Measurements from ENCODE around the gene MOB4.

DNA sequence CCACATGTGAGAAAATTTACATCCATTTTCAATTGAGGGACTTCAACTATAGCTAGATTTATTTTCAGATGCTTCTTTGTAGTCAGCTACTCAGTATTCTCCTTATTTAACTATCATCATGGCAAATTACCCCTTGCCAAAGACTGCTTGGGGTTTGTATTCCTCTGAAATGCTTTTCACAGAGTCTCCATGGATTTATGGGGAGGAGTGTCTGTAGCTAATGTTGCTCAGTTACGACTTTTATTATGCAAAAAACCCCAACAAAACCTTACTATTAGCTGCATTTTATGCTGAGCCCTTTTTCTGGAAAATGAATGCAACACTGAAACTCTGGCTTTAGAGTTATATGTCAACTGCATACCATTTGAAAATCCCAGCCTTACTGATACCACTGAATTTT is 80.9 kb downstream of the MOB4 start:
- TF ChIP-seq STAT1 (IDR thresholded peaks at IDR 0.05; ENCODE audit: unreplicated experiment) (no peak), CREB1 (CRISPR knock-in tag; IDR thresholded peaks at IDR 0.05; ENCODE audit: low read depth) (no peak), POLR2AphosphoS5 (IDR thresholded peaks at IDR 0.05; ENCODE audit: low read depth) (no peak), ZNF331 (CRISPR knock-in tag; IDR thresholded peaks at IDR 0.05; ENCODE audit: low read depth) (no peak), EZH2 (IDR thresholded peaks at IDR 0.05; ENCODE audit: low read depth, unreplicated experiment) (no peak), EZH2phosphoT487 (IDR thresholded peaks at IDR 0.05; ENCODE audit: unreplicated experiment) (no peak), NANOG (IDR thresholded peaks at IDR 0.05; ENCODE audit: borderline replicate concordance) (no peak), JUNB (IDR thresholded peaks at IDR 0.05; ENCODE audit: unreplicated experiment) (no peak)
- TF ChIP-seq, protein P1, sequence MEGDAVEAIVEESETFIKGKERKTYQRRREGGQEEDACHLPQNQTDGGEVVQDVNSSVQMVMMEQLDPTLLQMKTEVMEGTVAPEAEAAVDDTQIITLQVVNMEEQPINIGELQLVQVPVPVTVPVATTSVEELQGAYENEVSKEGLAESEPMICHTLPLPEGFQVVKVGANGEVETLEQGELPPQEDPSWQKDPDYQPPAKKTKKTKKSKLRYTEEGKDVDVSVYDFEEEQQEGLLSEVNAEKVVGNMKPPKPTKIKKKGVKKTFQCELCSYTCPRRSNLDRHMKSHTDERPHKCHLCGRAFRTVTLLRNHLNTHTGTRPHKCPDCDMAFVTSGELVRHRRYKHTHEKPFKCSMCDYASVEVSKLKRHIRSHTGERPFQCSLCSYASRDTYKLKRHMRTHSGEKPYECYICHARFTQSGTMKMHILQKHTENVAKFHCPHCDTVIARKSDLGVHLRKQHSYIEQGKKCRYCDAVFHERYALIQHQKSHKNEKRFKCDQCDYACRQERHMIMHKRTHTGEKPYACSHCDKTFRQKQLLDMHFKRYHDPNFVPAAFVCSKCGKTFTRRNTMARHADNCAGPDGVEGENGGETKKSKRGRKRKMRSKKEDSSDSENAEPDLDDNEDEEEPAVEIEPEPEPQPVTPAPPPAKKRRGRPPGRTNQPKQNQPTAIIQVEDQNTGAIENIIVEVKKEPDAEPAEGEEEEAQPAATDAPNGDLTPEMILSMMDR (conservative IDR thresholded peaks at IDR 0.05; ENCODE audit: low read depth in 2 of 2) = no peak
- TF ChIP-seq, protein P2, sequence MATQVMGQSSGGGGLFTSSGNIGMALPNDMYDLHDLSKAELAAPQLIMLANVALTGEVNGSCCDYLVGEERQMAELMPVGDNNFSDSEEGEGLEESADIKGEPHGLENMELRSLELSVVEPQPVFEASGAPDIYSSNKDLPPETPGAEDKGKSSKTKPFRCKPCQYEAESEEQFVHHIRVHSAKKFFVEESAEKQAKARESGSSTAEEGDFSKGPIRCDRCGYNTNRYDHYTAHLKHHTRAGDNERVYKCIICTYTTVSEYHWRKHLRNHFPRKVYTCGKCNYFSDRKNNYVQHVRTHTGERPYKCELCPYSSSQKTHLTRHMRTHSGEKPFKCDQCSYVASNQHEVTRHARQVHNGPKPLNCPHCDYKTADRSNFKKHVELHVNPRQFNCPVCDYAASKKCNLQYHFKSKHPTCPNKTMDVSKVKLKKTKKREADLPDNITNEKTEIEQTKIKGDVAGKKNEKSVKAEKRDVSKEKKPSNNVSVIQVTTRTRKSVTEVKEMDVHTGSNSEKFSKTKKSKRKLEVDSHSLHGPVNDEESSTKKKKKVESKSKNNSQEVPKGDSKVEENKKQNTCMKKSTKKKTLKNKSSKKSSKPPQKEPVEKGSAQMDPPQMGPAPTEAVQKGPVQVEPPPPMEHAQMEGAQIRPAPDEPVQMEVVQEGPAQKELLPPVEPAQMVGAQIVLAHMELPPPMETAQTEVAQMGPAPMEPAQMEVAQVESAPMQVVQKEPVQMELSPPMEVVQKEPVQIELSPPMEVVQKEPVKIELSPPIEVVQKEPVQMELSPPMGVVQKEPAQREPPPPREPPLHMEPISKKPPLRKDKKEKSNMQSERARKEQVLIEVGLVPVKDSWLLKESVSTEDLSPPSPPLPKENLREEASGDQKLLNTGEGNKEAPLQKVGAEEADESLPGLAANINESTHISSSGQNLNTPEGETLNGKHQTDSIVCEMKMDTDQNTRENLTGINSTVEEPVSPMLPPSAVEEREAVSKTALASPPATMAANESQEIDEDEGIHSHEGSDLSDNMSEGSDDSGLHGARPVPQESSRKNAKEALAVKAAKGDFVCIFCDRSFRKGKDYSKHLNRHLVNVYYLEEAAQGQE (IDR thresholded peaks at IDR 0.05; ENCODE audit: unreplicated experiment) = no peak

Measured in GM23338 (cell line).